HFFc6 (cell line): Measurements from ENCODE around the gene LAMA3. TPM values are rescaled to one million over a fixed set of nuclear protein-coding genes. Genes with fewer than 3 reads are reported as not detected.
"Not testable (repeated sequence)": the region's sequence is repeated elsewhere in the genome, so short reads cannot be mapped to it uniquely, and the experiment has no call there.

Source experiments
- DNase-seq: peaks from one replicate; pipeline ENCODE4 v3.0.0-alpha.2; 2018
- H3K27ac Mint-ChIP-seq: 2 replicates; pipeline ENCODE4 v1.8.0; 2020; ENCODE audit warnings: mild to moderate bottlenecking, mixed read lengths
- H3K27me3 Mint-ChIP-seq: 2 replicates; pipeline ENCODE4 v1.8.0; 2021; ENCODE audit warnings: mild to moderate bottlenecking, moderate library complexity, mixed read lengths; ENCODE audit not compliant: insufficient read depth
- H3K36me3 Mint-ChIP-seq: 2 replicates; pipeline ENCODE4 v1.8.0; 2021; ENCODE audit warnings: low read depth, mixed read lengths
- H3K4me1 Mint-ChIP-seq: 2 replicates; pipeline ENCODE4 v1.8.0; 2020; ENCODE audit warnings: low read depth, mixed read lengths
- H3K4me3 Mint-ChIP-seq: 2 replicates; pipeline ENCODE4 v1.8.0; 2020; ENCODE audit warnings: mild to moderate bottlenecking, moderate library complexity, mixed read lengths
- H3K9me3 Mint-ChIP-seq: 2 replicates; pipeline ENCODE4 v1.8.0; 2020; ENCODE audit warnings: mild to moderate bottlenecking, mixed read lengths
- CTCF ChIP-seq: fragments of 200-600 bp; sonication (generic); IDR thresholded peaks from 2 replicates; pipeline ENCODE4 v1.5.0; 2021; ENCODE audit warnings: antibody characterized with exemption, mild to moderate bottlenecking
- total RNA-seq, 6 experiments: library from RNA; stranded (reverse); fragmentation: NEBNext Ultra II Directional; extraction: Animal tissue kit (Norgen Biotek cat#: 25700); gene quantifications; 2 replicates in 1 of 6; 3 replicates in 5 of 6; pipeline ENCODE4 v1.2.3, GENCODE V29; 2021

Gene LAMA3
- total RNA-seq, 6 experiments from 2014 or later, result 0.46 to 1.6 (median 0.54) TPM

- Mint-ChIP-seq H3K9me3 (no peaks in the 10 kb centered on the region), H3K4me1 (no peaks in the 10 kb centered on the region), H3K36me3 (no peaks in the 10 kb centered on the region), H3K27me3 (peaks cover 32% of the 10 kb centered on the region), H3K27ac (no peak overlapping the region), H3K4me3 (no peak overlapping the region)
- DNase-seq, result no peak
- no peak for TF ChIP-seq CTCF
These were observed 45.8 kb downstream of the LAMA3 start for GRCh38 chr18:23735021-23735464.

- Mint-ChIP-seq H3K9me3 (no peaks in the 10 kb centered on the region), H3K27me3 (peaks cover 29% of the 10 kb centered on the region), H3K36me3 (no peaks in the 10 kb centered on the region), H3K27ac (no peak overlapping the region), H3K4me3 (no peak overlapping the region), H3K4me1 (no peaks in the 10 kb centered on the region)
- TF ChIP-seq CTCF, result no peak
- DNase-seq, result no peak
These were observed 48.3 kb downstream of the LAMA3 start for GRCh38 chr18:23737578-23737977.

GRCh38 chr18:23738151-23738550 is 48.9 kb downstream of the LAMA3 start:
- Mint-ChIP-seq H3K4me1 (no peaks in the 10 kb centered on the region), H3K36me3 (no peaks in the 10 kb centered on the region), H3K9me3 (no peaks in the 10 kb centered on the region), H3K4me3 (no peak overlapping the region), H3K27me3 (peaks cover 29% of the 10 kb centered on the region), H3K27ac (no peak overlapping the region)
- no peak for TF ChIP-seq CTCF
- no peak for DNase-seq

- Mint-ChIP-seq H3K9me3 (no peaks in the 10 kb centered on the region), H3K4me3 (no peak overlapping the region), H3K4me1 (no peaks in the 10 kb centered on the region), H3K27me3 (peaks cover 29% of the 10 kb centered on the region), H3K27ac (no peak overlapping the region), H3K36me3 (no peaks in the 10 kb centered on the region)
- TF ChIP-seq CTCF, result no peak
- no peak for DNase-seq
These were observed 49.3 kb downstream of the LAMA3 start for GRCh38 chr18:23738575-23738974.

- Mint-ChIP-seq H3K4me3 (no peak overlapping the region), H3K9me3 (no peaks in the 10 kb centered on the region), H3K27me3 (peaks cover 27% of the 10 kb centered on the region), H3K36me3 (no peaks in the 10 kb centered on the region), H3K4me1 (no peaks in the 10 kb centered on the region), H3K27ac (no peak overlapping the region)
- TF ChIP-seq CTCF, result no peak
- no peak for DNase-seq
These were observed 51.0 kb downstream of the LAMA3 start for GRCh38 chr18:23740105-23740830.

- not testable (repeated sequence) for H3K4me1 Mint-ChIP-seq
- H3K27me3 Mint-ChIP-seq, result peaks cover 34% of the 10 kb centered on the region
These were observed 52.7 kb downstream of the LAMA3 start for GRCh38 chr18:23741967-23742366.

More at GRCh38 chr18:23741967-23742366, 52.7 kb downstream of the LAMA3 start:
- H3K36me3 Mint-ChIP-seq, H3K4me3 Mint-ChIP-seq, H3K27ac Mint-ChIP-seq, DNase-seq, H3K9me3 Mint-ChIP-seq: not testable (repeated sequence)
